Measurements from ENCODE around the gene CA10. TPM values are rescaled to one million over a fixed set of nuclear protein-coding genes. Genes with fewer than 3 reads are reported as not detected.
A peak's percentile ranks its signal among the peaks of the same experiment; 100 is the strongest.

Gene CA10
- total RNA-seq, 2 donors from 2014 or later, result 0.91 TPM; not detected in 1

DNA sequence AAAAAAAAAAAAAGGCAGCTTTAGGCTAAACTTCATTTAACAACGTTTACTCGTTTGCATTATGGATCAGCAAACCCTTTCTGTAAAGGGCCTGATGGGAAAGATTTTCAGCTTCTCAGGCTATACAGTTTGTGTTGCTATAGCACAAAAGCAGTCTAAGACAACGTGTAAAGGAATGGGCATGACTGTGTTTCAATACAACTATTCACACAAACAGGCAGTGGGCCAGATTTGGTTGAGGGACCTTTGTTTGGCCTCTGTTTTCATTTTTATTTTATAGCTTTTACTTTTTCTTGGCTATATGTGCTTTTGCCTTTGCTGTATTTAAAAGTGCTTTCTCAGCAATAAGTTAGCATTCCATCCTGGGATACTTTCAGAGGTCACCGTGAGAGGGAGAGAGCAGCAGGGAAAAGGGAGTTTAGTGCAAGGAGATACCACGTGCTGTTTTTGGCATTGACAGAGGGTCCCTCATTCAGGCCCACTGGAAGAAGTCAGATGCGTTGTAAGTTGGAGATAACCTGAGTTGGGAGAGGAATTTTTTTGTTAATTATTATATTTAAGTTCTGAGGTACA is 562.6 kb downstream of the CA10 start:
- no peaks in the 10 kb centered on the region for H3K36me3 ChIP-seq
- H3K27ac ChIP-seq, result no peak overlapping the region
- intact Hi-C loops (cut with DNase I), result no loop called here
- no peak for DNase-seq (ENCODE audit: low spot score)
- WGBS, result 26% methylated on average over 6 of the region's 6 CpGs
- no peak for TF ChIP-seq POLR2A (IDR thresholded peaks at IDR 0.05)
- TF ChIP-seq POLR2AphosphoS5 (IDR thresholded peaks at IDR 0.05), result no peak
- no peak for TF ChIP-seq CTCF (IDR thresholded peaks at IDR 0.05)
- no peaks in the 10 kb centered on the region for H3K9me3 ChIP-seq
- no peaks in the 10 kb centered on the region for H3K4me1 ChIP-seq (replicated peaks)
- no peaks in the 10 kb centered on the region for H3K27me3 ChIP-seq (replicated peaks; ENCODE audit: insufficient read depth)
- H3K4me3 ChIP-seq, result no peak overlapping the region

- H3K36me3 ChIP-seq, result no peaks in the 10 kb centered on the region
- intact Hi-C loops (cut with DNase I), result no loop called here
- no peaks in the 10 kb centered on the region for H3K4me1 ChIP-seq (replicated peaks)
- no peak overlapping the region for H3K4me3 ChIP-seq
- TF ChIP-seq POLR2AphosphoS5 (IDR thresholded peaks at IDR 0.05) (no peak), POLR2A (IDR thresholded peaks at IDR 0.05) (no peak), CTCF (IDR thresholded peaks at IDR 0.05) (no peak)
- 54% methylated on average over 4 of the region's 4 CpGs for WGBS
- H3K27ac ChIP-seq, result no peak overlapping the region
- H3K27me3 ChIP-seq (replicated peaks; ENCODE audit: insufficient read depth), result peaks cover 3% of the 10 kb centered on the region
- DNase-seq (ENCODE audit: low spot score), result no peak
- no peaks in the 10 kb centered on the region for H3K9me3 ChIP-seq
Observed at GRCh38 chr17:51590071-51590656, 568.4 kb downstream of the CA10 start.

- Histone ChIP-seq H3K9me3 (no peaks in the 10 kb centered on the region), H3K4me1 (replicated peaks) (no peaks in the 10 kb centered on the region), H3K27ac (no peak overlapping the region), H3K36me3 (no peaks in the 10 kb centered on the region), H3K4me3 (no peak overlapping the region), H3K27me3 (replicated peaks; ENCODE audit: insufficient read depth) (peaks cover 3% of the 10 kb centered on the region)
- WGBS, result 40% methylated on average over 2 of the region's 2 CpGs
- DNase-seq (ENCODE audit: low spot score), result no peak
- TF ChIP-seq POLR2AphosphoS5 (IDR thresholded peaks at IDR 0.05), result peak; percentile 74
- no peak for TF ChIP-seq CTCF (IDR thresholded peaks at IDR 0.05)
- no peak for TF ChIP-seq POLR2A (IDR thresholded peaks at IDR 0.05)
- intact Hi-C loops (cut with DNase I), result no loop called here
Observed at GRCh38 chr17:51588063-51588462, 570.5 kb downstream of the CA10 start.

GRCh38 chr17:51587516-51587915 is 571.0 kb downstream of the CA10 start:
- intact Hi-C loops (cut with DNase I), result no loop called here
- TF ChIP-seq CTCF (IDR thresholded peaks at IDR 0.05) (no peak), POLR2A (IDR thresholded peaks at IDR 0.05) (no peak), POLR2AphosphoS5 (IDR thresholded peaks at IDR 0.05) (no peak)
- Histone ChIP-seq H3K27ac (no peak overlapping the region), H3K4me3 (no peak overlapping the region), H3K27me3 (replicated peaks; ENCODE audit: insufficient read depth) (peaks cover 3% of the 10 kb centered on the region), H3K9me3 (no peaks in the 10 kb centered on the region), H3K4me1 (replicated peaks) (no peaks in the 10 kb centered on the region), H3K36me3 (no peaks in the 10 kb centered on the region)
- no peak for DNase-seq (ENCODE audit: low spot score)
- 82% methylated on average over 2 of the region's 2 CpGs for WGBS

- Histone ChIP-seq H3K9me3 (no peaks in the 10 kb centered on the region), H3K27ac (no peak overlapping the region), H3K4me1 (replicated peaks) (no peaks in the 10 kb centered on the region), H3K4me3 (no peak overlapping the region), H3K27me3 (replicated peaks; ENCODE audit: insufficient read depth) (peaks cover under 1% of the 10 kb centered on the region), H3K36me3 (no peaks in the 10 kb centered on the region)
- intact Hi-C loops (cut with DNase I), result no loop called here
- peak; percentile 5 for DNase-seq (ENCODE audit: low spot score)
- 25% methylated on average over 4 of the region's 4 CpGs for WGBS
- TF ChIP-seq POLR2A (IDR thresholded peaks at IDR 0.05) (no peak), CTCF (IDR thresholded peaks at IDR 0.05) (peak in 2 of 4 experiments; percentile 28 to 36)
Observed at GRCh38 chr17:51585514-51586104, 572.9 kb downstream of the CA10 start.
